ENCODE data around the gene IGSF9B. TPM values are rescaled to one million over a fixed set of nuclear protein-coding genes. Genes with fewer than 3 reads are reported as not detected.

IGSF9B gene
- total RNA-seq, 1 donor from 2014 or later = 41.7 TPM

DNA sequence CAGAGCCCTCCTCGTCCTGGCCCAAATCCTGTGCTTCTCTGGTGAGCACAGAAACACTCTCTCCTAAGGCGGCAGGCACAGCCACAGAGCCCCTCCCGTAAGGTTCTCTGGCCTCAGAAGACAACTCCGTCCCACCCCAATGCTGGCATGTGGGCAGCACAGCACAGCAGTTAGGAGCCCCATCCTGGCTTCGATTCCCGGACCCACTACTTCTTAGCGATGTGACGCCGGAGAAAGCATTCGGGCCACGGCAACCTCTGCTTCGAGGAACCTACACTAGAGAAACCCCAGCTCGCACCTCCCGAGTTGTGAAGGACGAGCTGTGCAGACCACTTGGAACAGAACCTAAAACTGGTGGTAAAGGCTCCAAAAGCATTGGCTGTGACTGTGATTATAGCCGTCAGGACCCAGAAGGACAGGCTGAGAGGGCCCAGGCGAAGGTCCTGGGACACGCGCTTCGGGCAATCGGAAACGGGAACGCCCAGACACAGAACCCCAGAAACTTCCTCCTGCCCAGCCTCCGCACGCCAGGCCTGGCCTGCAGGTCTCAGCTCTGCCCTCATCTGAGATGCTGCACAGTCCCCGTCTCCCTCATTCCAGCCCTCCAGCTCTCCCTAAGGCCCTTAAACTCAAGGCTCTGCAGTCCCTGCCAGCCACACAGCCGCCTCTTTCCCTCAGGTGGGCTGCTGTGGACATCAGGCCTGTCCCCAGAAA is 26.6 kb downstream of the IGSF9B start:
- DNase-seq (ENCODE audit: missing footprints) (peak; percentile 43), ATAC-seq (no peak)
- intact Hi-C loops (cut with DNase I) = no loop called here

- no peak for ATAC-seq
- intact Hi-C loops (cut with DNase I) = loop anchor here (2.0 kb wide), 2 partner anchors 115 to 209 kb away; no protein-coding TSS in a partner anchor
- peak; percentile 47 for DNase-seq (ENCODE audit: missing footprints)
These were observed 27.2 kb downstream of the IGSF9B start for GRCh38 chr11:133929401-133930052.

DNA sequence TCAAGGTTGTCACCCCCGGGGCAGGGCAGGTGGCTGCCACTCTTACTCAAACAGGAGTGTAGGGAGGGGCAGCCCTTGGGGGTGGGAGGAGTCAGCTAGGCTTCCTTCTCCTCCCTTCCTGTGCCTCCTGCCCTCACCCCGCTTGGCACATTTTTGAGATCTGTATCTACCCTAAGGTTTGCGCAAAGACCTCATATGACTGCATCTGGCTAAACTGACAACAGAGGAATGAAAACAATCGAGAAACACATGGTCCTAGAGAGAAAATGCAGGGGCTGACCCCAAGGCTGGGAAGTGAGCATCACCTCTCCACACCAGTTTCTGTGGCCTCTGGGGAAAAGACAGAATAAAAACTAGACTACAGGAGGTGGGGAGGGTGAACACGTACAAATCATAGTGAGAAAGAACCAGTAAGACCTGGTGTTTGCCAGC is 28.1 kb downstream of the IGSF9B start:
- intact Hi-C loops (cut with DNase I) = loop anchor here (2.0 kb wide), 2 partner anchors 116 to 210 kb away; no protein-coding TSS in a partner anchor
- ATAC-seq (no peak), DNase-seq (ENCODE audit: missing footprints) (no peak)

DNA sequence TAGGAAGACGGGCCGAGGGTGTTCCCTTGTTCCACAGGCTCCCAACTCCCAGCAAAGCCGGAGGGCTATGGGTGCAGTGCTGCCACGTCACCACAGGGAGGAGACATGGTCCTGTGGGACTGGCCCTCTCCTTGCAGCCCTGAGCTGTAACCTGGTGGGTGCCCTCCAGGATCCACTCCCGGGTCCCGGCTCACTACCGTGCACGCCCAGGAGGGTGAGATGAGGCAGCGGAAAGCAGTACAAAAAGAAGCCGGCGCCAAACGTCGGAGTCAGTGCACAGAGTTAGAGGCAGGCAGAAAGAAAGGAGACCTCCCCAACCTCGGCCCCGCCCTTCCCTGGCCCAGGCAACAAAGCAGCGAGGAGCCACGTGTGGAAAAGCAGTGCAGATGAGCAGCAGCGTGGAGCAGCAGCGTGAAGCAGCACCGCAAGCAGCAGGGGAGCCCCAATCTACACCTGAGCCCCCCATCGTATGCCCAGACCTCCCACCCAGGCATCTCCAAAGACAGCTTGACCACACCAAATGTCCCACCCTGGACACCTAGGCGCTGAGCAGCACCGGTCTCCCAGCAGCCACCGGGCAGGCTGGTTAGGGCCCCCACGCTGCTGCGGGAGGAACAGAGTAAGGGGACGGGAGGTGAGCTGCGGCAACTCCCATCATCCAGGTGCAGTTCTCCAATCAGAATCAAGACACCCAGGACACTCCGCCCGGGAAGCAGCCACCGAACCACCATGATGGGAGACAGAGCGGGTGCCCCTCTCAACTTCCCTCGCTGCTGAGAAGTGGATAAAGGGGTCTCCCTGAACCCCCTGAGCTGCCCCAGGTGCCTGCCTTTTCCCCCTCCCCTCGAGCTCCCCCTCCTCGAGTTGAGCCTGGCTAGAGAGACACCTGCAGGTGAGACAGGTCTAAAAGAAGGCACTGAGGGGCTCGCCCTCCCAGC is 28.8 kb downstream of the IGSF9B start:
- DNase-seq (ENCODE audit: missing footprints) = peak; percentile 72
- ATAC-seq = peak; percentile 60
- intact Hi-C loops (cut with DNase I) = loop anchor here (2.0 kb wide), 2 partner anchors 117 to 211 kb away; no protein-coding TSS in a partner anchor

GRCh38 chr11:133926466-133927246 is 30.1 kb downstream of the IGSF9B start:
- DNase-seq (ENCODE audit: missing footprints) (peak; percentile 47), ATAC-seq (no peak)
- intact Hi-C loops (cut with DNase I) = no loop called here

DNA sequence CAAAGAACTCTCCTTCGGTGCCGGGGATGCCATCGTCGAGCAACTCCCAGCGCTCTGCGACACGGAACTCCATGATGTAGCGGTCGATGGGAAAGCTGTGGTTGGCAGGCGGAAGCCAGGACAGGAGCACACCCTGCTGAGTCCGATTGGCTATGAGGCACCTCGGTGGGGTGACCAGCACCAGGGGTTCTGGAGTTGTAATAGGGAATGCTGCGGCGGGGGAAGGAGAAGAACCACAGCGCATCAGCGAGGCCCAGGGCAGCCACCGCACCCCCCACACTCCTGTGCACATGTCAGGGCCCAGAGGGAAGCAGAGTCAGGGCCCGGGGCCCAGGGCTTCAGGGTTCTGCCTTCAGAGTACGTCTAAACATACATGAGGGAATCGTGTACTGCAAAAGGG is 31.0 kb downstream of the IGSF9B start:
- ATAC-seq = no peak
- DNase-seq (ENCODE audit: missing footprints) = peak; percentile 62
- intact Hi-C loops (cut with DNase I) = no loop called here

- intact Hi-C loops (cut with DNase I) = no loop called here
- ATAC-seq = no peak
- peak; percentile 70 for DNase-seq (ENCODE audit: missing footprints)
These were observed 32.1 kb downstream of the IGSF9B start for GRCh38 chr11:133924661-133925060.

- DNase-seq (ENCODE audit: missing footprints) (peak; percentile 32), ATAC-seq (no peak)
- intact Hi-C loops (cut with DNase I) = no loop called here
These were observed 34.5 kb downstream of the IGSF9B start for GRCh38 chr11:133922078-133922870.

- ATAC-seq = no peak
- DNase-seq (ENCODE audit: missing footprints) = peak; percentile 37
- intact Hi-C loops (cut with DNase I) = no loop called here
These were observed 35.3 kb downstream of the IGSF9B start for GRCh38 chr11:133921513-133921912.

DNA sequence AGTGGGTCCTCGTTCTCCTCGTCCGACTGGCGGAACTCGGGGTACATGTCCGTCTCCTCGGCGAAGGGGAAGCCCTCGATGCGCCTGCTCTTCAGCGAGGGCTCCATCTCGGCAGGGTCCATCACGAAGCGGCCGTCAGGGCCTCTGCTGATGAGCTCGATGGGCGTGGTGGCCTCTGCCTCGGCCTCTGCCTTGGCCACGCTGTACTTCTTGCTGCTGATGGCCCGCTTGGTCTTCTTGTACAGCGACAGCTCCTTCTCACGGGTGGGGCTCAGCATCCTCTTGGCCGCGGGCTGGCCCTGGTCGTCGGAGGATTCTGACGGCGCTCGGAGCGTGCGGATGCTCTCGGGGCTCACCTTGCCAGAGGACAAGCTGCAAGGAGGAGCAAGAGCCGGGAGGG is 35.7 kb downstream of the IGSF9B start:
- intact Hi-C loops (cut with DNase I) = no loop called here
- no peak for ATAC-seq

GRCh38 chr11:133920109-133920990 is 36.4 kb downstream of the IGSF9B start:
- DNase-seq (ENCODE audit: missing footprints) = no peak
- ATAC-seq = no peak
- intact Hi-C loops (cut with DNase I) = no loop called here

More for the DNA sequence above, 35.7 kb downstream of the IGSF9B start:
- peak; percentile 58 for DNase-seq (ENCODE audit: missing footprints)

DNA sequence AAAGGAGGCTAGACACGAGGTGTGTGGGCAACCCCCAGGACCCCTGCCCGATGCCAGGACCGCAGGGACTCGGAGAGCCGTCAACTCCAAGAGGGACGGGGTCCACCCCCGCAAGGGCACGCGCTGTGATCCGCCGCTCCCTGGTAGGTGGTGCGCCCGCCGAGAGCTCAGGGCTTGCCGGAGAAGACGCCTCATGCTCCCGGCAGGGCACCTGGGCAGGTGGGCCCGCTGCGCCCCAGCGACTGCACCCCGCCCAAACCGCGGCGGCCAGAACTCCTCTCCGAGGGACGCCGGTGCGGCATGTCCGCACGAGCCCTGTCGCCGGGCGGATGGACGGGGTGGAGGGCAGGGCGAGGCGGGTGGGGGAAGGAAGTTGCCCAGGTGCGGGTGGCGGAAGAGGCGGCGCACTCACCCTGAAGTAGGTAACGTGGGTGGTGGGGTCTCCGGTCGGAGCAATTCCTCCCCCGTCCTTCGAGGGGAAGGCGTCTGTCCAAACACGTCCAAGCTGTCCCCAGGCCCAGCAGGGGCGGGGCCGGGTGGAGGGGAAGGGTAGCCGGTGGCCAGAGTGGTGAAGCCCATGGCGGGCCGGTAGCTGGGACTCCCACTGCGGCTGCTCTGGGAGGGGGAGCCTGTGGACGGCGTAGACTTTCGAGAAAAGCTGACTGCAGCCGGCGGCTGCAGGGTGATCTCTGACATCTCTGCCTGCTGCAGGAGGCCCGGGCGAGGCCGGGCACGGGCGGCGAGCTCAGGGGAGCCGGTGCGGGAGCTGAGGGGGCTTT is 37.2 kb downstream of the IGSF9B start:
- peak; percentile 66 for DNase-seq (ENCODE audit: missing footprints)
- no peak for ATAC-seq
- intact Hi-C loops (cut with DNase I) = no loop called here

DNA sequence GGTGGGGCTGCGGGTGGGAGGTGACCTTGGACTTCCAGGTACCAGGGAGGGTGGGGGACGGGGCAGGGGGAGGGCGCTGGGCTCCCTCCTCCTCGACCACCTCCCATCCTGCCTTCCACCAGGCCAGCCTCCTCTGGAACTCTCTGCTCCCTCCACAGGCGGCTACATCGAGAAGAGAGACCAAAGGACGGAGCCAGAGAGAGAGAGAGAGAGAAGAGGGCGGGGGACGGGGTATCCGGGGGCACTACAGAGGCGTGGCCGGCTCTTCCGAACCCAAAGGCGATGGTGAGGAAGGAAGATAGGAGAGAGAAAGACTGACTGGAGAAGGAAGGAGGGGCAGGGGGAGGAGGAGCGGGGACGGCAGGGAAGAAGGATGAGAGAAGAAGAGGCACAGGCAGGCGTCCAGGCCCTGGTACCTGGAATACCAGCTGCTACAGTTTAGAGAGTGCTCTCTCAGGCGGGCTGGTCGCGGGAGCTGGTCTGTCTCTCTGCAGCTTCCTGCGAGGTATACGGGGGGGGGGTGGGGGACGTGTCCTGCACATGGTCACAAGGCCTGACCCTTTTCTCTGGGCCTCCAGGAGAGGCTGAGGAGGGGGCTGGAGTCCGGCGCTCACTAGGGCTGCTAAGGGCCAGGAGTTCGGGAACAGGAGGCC is 38.0 kb downstream of the IGSF9B start:
- no peak for DNase-seq (ENCODE audit: missing footprints)
- no peak for ATAC-seq
- intact Hi-C loops (cut with DNase I) = no loop called here

DNA sequence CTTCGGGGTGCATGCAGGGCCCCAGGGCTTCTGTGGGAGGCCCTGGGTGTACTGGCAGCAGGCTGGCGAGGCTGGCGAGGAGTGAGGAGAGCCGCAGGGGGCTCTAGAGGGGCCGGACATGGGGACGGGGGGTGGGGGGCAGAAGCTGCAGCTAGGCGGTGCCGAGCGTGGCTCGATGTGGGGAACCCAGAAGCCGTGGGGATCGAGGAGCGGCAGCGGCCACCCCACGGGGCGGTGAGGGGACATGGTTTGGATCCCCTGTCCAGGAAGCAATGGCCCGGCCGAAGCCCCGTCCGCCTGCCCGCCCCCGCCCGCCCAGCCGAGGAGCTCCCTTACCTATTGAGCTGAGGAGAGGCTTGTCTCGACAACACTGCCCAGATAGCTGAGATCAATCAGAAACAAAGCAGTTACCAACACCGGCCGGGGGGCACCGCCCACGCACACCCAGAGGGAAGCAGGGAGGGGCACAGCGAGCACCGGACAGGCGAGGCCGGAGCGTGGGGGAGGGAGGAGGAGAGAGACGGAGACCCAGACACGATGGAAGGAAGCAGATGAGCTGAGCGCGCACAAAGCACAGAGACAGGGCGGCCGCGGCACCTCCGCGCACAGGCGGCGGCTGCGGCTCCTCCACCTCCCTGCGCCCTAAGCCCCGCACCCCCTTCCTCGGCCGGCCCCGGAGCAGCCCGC is 38.7 kb downstream of the IGSF9B start:
- ATAC-seq = no peak
- intact Hi-C loops (cut with DNase I) = no loop called here
- DNase-seq (ENCODE audit: missing footprints) = no peak

Data from Right ventricle myocardium inferior (tissue), 1 donor.